HG02943 (cell line): ENCODE data around the gene THY1.

Source experiments
- ATAC-seq: cut with Tn5 transposase; IDR thresholded peaks from one replicate; pipeline ENCODE4 v1.9.1; 2021; ENCODE audit warnings: mild to moderate bottlenecking, low read depth, moderate library complexity; ENCODE audit not compliant: unreplicated experiment

Gene THY1

GRCh38 chr11:119372260-119373058 lies 50.5 kb downstream of the THY1 start:
- ATAC-seq, result no peak

- ATAC-seq, result no peak
Observed at GRCh38 chr11:119371778-119372182, 51.2 kb downstream of the THY1 start.

GRCh38 chr11:119371067-119371601 lies 51.8 kb downstream of the THY1 start:
- no peak for ATAC-seq

- ATAC-seq, result no peak
Observed at GRCh38 chr11:119370486-119371046, 52.4 kb downstream of the THY1 start.

- ATAC-seq, result no peak
Observed at GRCh38 chr11:119369132-119369925, 53.6 kb downstream of the THY1 start.

- ATAC-seq, result no peak
Observed at GRCh38 chr11:119368121-119369034, 54.6 kb downstream of the THY1 start.

GRCh38 chr11:119367661-119368120 lies 55.3 kb downstream of the THY1 start:
- ATAC-seq, result no peak
